ENCODE results near the gene HIVEP3.

The HIVEP3 gene

DNA sequence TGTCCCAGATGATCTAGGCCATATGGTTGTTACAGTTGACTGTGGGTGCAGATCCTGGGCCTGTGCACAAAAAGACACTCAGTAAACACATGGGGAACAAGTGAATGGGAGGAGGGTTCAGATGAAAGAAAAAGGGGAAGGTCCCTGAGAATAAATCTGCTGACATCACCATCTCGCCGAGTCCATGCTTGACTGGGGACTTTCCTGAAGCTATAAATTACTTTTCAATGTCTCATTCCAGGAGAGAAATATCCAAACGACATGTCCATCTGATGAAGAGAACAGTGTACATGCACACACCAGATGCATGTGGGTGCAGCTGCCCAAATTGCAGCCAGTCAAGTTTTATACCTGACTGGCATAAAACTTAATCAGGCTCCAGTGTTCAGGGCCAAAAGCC is 109.0 kb downstream of the HIVEP3 start:
- DNase-seq, result no peak

DNA sequence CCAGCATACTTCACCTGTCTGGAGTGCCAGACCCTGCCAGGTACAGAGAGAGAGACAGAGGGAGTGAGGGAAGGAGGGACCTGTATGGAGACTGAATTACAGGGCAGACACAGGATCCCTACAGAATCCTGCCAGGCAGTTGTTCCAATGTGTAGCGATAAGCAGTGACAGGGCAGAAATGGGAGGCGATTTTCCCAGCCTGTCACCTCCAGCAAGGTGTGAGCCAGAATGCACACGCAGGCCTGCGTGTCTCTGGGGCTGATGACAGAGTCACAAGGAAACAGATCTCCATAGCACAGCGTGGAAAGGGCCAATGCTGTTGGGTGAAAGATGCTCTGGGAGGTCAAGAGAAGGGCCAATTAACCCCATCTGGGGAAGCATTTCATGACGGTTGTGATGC is 111.3 kb downstream of the HIVEP3 start:
- no peak for DNase-seq

DNA sequence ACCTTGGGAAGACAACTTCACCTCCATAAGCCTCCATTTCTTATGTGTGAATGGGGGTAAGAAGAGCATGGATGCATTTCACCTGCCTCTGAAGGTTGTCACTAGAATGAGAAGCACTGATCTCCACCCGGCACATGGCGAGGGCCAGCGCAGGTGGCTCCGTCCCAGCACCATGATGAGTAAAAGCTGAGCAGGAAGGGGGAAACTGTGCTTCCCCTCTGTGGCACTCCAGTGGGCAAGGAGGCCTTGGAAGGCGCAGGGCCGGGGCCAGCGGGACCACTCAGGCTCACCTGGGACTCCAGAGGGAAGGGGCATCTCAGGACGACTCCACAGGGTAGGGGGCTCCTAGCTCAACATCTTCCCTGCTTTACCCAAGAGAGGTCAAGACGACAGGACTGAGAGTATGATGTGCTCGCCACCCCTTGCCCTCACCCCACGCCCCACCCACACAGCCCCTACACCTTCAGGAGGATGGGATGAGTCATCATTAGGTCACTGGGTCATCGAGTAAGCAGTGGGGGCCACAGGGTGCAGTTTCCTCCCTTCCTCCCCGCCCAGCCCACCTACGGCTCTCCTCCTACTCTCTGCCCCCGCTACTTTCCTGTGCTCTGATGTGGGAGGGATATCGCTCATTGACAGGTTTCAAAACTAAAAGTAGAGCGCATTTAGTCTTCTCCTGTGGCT is 112.1 kb downstream of the HIVEP3 start:
- DNase-seq, result no peak

DNA sequence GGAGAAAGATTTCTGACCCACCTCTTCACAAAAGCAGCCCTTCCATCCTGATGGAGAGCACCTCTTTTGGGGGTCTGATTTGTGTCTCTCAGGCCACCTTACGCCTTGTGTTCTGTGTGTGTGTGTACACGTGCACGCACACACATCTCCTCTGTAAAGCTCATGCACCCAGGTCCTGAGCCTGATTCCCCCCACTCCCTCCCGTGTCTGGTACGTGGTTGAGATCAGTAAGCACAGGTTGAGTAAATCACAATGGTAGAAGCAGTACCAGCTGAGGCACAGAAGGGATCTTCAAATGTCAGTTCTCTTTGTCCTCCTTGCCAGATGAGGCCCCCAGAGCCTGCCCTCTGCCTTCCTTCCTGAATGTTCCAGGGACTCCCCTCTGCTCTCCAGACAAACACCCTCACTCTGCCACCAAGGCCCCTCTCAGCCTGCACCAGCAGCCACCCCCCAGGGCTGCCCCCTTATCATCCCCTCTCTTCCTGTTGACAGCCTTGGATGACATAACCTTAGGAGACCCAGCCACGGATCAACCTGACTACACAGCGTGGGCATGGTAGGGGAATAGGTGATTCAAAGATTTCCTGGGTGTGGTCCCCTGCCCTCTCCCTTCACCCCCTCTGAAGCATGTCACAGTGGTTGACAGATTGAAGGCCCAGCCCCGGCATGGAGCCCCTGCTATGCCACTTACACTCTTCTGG is 112.8 kb downstream of the HIVEP3 start:
- no peak for DNase-seq

DNA sequence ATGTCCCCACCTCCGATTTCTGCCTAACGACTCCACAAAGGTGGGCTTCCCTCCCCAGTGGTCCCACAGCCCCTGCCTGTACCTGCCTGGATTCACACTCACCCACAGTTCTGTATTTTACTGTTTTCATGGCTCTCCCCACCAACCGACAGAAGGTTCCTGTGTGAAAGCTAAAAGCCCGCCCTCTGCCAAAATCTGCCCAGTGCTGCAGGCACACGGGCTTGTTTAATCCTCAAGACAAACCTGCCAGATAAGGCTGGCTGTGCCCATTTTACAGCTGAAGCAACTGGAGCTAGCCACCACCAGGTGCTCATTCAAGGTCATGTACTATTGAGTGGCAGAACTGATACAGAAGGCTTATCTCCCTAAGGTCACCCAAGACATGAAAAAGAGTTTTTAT is 114.5 kb downstream of the HIVEP3 start:
- DNase-seq, result no peak

DNA sequence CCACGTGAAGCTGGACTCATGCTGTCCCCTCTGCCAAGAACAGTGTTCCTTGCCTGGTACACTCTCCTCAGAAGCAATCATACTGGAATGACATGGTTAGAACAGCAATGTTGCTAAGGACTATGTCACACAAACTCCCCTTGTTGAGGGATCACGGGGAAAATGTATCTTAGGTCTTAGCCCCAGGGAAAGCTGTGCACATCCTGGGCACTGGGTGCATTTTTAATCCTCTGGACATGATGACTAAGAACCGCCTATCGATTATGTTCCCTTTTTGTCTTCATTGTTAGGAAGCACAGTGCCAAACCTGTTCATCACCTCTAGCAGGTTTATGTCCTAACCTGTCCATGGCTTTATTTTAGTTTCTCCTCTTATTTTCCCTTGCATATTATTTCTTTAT is 115.1 kb downstream of the HIVEP3 start:
- DNase-seq, result no peak

DNA sequence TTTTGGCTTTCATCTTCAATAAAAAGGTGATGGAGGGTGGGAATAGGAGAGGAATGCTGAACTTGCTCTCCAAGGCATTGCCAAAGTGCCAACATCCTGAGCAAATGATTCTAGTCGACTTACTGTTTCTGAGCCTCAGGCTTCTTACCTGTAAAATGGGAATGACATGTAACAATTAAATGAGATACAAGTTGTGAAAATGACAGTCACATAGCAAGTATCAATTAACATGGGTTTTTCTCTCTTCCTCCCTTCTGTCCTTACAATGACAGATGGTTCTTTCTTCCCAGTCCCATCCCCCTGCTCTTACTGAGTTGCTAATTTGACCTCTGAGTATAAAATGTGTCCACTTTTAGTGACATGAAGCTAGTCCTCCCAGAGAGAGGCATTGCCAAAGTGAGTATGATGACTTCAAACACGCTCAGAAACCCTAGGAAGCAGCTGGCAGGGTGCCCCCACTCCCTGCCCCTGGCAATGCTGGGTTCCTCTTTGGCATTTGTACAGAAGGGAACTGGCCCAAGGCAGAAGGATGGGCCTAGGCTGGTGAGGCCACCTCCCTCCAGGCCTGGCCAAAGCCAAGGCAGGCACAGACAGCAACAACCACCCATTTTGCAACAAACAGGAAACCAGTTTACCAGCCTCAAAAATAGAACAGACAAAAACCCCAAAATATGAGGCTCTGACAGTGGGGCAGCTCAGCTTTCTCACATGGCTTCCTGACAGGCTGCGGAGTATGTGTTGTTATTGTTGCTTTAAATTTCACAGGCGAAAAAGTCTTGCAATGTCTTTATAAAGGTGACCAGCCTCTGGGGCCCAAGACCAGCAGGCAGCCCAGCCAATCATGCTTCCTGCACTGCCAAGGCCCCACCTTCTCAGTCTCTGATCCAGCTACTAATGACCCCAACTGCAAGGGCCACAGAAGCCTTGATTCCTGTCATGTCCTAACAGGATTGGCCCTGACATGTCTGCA is 115.9 kb downstream of the HIVEP3 start:
- DNase-seq, result peak; percentile 96 to 98

DNA sequence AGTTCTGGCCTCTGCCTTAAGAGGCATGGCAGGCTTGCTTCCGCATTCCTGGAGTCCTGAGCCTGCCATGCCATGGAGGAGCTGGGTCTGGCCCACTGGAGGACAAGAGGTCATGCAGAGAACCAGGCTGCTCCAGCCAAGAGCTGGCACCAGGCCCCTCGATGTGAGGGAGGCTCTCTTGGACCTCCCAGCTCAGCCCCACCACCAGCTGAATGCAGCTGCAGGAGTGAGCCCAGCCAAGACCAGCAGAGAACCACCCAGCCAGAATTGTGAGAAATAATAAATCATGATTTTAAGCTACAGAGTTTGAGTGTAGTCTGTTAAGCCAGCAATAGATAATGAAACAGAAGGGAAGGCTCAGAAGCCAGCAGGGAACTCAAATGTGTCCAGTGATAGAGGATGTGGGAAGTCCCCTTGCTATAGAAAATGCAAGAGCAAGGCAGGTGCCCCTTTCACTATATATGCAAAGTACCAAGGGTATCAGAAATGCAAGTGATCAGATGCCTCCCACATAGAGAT is 118.4 kb downstream of the HIVEP3 start:
- DNase-seq, result no peak

DNA sequence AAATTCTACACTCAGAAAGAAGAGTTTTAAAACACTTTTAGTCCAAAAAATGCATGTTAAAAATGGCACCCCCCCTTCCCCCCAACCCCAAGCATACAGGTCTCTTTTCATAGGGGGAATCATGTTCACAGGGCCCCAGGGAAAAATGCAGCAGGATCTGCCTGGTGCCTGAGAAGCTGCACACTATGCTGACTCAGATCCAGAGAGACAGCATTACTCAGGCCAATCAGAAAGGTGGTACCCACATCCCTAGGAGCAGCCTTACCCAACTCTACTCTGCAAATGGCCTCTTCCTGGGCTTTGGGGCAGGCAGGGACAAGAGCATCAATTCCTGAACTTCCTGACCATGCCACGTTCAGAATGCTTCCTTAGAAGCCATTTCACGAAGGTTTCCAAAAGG is 119.0 kb downstream of the HIVEP3 start:
- no peak for DNase-seq

DNA sequence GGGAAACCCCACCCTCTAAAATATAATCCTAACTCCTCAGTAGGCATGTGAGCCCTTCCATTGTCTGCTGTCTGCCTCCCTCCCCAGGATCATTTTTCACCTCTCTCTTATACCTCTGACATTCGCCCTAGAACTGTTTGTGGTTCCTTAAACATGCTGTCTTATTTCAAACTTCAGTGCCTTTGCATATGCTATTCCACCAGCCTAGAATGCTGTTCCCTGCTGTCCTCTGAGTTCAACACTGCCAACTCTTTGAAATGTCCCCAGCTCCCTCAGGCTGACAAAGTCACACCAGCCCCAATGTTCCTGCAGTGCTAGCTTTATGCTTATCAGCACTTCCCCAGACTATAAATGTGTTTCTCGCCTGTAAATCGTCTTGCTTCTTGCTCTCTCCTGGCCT is 119.5 kb downstream of the HIVEP3 start:
- DNase-seq, result no peak

DNA sequence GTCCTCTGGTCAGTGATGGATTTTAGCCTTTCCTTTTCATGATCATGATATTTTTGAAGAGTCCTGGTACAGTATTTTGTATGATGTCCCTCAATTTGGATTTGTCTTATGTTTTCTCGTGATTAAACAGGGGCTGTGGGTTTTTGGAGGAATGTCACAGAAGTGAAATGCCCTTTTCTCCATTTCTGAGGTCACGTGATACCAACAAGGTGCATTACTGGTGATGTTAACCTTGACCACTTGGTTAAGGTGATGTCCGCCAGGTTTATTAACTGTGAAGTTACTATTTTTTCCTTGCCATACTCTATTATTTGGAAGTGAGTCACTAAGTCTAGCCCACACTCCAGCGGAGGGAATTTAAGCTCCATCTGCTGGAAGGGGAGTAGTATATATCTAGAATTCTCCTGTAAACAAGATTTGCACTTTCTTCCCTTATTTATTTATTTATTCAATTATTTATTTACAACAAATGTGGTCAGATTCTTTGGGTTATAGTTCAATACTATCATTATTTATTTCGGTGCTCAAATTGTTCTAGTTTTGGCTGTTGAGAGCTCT is 123.4 kb downstream of the HIVEP3 start:
- DNase-seq, result no peak

DNA sequence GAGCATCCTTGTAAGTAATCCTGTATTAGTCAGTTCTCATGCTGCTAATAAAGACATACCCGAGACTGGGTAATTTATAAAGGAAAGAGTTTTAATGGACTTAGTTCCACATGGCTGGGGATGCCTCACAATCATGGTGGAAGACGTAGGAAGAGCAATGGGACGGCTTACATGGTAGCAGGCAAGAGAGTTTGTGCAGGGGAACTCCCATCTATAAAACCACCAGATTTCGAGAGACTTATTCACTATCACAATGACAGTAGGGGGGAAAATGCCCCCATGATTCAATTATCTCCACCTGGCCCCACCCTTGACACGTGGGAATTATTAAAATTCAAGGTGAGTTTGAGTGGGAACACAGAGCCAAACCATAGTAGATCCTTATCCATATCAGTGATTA is 124.7 kb downstream of the HIVEP3 start:
- no peak for DNase-seq

DNA sequence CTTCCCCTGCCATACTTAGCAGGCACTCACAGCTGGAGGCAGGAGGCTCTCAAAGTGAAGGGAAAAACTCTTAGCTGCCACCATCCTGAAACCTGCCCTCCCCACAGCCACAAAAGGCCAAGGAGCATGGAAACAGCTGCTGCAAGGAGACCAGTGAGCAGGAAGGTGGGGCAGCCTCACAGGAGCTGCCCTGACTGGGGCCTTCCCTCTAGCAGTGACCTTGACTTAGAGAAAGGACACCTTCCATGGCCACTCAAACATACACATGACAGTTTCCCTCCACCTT is 126.3 kb downstream of the HIVEP3 start:
- no peak for DNase-seq

DNA sequence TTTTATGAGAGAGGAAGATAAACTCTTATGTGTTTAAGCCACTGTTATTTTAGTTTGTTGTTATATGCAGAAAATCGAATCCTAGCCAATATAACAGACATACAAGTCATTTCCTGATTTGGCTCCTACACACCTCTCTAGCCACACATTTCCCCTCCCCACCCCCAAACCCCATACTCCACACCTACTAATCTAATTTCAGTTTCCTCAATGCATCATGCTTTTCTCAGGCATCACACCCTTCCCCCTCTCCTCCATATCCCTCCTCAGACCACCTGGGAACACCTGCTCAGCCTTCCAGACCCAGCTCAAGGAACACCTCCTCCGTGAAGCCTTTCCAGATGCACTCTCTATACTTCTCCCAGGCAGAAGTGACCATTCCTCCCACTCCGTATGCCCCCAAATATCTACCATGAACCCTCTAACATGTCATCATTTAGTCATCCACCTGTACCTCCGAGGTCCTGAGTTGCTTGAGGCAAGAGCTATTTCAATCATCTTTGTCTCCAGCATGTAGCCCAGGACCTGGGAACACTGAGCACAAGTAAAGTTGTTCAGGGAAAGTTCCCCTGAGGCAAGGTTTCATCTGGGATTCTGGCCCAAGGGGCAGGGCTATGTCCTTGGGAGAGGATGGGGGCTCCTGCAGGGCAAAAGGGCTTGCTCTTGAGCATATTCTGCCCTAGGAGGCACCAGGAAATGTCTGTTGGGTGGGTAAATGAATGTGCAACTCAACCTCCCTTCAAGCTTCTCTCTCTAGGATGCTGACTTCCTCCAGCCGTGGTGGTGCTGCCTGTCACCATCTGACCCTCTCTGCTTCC is 126.8 kb downstream of the HIVEP3 start:
- peak in 1 of 2 experiments; percentile 15 for DNase-seq

DNA sequence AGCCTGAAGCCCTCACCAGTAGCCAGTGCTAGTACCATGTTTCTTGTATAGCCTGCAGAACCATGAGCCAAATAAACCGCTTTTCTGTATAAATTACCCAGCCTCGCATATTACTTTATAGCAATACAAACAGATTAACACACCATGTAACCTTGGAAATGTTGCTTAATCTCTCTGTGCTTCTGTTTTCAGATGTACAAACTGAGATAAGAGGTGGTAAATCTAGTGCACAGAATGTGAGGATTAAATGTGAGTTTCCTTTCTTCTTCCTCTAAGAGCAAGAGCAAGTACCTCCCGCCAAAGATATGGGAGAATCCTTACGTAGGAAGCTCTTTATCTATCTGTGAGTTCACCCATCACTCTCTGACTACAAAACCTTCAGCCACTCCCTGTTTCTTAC is 128.4 kb downstream of the HIVEP3 start:
- no peak for DNase-seq

DNA sequence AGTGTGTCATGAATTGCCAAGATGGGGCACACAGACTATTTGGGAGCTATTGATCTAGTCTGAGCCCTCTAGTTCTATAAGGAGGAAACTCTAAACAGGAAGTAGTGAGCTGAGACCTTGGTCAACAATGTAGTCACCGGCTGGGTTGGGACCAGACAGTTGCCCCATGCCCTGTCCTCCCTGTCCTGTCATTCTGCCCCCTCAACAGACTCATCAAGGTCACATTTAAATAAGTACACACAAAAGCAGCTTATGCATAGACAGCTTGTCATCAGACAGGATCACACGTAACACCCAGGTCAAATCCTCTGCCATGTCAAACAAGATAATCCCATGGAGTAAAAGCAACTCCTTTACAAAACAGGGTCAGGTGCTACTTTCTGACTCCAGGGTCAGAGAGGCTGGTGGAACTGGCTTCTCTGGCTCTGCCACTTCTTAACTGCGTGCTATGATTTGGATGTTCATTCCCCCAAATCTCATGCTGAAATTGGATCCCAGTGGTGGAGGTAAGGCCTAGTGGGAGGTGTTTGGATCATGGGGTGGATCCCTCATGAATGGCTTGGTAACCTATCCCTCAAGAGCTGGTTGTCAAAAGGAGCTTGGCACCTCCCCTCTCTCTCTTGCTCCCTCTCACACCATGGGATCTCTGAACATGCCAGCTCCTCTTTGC is 128.9 kb downstream of the HIVEP3 start:
- peak; percentile 16 to 17 for DNase-seq

DNA sequence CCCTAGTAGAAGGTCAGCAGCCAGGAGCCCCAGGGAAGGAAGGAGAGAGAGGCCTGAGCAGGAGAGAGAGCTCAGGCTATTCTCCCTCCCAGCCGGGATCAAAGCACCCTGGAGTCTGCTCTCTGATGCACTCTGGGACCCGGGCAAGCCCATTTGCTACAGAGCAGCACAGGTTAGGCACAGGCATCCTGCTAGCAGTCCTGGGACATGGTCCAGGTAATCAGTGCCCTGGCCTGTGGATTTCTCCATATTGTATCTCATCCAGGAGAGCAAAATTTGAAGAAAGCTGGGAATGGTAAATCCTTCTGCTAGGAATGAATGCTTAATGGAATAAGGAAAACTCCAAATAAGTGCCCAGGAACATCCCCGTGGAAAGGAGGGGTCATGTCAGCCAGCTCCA is 130.3 kb downstream of the HIVEP3 start:
- no peak for DNase-seq

DNA sequence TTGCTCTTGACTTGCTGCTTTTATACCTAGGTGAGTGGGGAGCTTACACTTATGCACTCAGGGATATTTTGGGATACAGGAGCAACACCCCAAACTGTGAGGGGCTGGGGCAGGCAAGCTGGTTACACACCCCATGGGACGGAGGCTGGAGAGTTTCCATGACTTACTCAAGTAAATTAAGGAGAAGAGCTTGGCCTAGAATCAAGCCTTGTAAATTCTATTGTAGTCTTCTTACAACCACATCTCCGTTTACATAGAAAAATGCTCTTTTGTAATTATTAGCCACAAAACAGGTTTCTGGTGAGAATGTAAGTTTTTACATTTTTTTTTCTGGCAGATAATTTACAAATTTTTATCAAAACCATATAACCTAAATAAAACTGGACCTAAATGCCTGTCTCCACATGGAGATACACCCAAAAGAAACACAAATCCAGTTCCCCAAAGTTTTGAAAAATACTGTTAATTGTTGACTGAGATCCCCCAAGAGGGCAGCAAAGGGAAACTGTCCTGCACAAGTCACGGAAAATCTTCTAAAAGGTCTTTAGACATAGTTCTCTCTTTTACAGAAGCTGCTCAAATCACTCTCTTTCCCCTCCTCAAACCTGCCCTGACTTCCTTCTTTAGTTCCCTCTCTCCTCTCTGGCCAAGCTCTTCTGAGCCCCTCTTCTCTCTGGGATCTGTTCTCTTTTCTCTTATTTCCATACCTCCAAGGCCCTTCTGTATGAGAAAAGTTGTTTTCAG is 134.0 kb downstream of the HIVEP3 start:
- peak; percentile 22 to 39 for DNase-seq

DNA sequence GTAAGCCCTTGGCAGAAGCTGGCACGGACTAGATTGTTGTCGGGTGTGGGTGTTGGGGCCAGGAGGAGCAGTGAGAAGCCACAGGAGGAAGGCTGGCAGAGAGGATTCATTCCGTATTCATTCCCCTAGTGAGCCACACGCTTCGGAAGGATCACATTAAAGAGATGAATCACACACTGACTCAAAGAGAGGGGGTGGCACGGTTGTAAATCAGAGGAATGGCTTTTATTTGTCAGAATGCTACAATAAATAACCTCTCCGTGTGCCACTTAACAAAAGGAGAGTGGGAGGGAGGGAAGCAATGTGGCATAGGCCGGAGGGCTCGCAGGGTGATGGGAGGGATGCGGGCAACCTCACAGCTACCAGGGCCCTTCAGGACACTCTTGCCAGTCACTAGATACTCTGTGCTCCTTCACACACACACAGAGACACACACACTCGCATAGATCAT is 135.5 kb downstream of the HIVEP3 start:
- DNase-seq, result no peak

DNA sequence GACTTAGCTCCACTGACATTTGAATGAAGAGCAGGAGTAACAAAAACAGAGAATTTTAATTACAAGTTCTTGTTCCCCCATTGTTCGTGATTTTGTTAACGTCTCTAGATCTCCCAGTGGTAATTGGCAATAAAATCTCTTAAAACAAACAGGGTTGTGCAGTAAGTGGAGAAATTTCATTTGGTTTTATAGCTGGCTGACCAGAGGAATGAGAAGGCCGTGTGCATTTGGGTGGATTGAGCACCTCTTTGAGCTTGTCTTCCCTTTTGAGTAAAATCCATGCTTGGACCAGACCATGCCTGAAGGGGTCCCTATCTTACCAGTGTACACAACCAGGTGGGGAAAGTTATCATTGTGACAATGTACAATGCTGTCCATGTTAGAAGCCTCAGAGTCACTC is 137.8 kb downstream of the HIVEP3 start:
- DNase-seq, result no peak

DNA sequence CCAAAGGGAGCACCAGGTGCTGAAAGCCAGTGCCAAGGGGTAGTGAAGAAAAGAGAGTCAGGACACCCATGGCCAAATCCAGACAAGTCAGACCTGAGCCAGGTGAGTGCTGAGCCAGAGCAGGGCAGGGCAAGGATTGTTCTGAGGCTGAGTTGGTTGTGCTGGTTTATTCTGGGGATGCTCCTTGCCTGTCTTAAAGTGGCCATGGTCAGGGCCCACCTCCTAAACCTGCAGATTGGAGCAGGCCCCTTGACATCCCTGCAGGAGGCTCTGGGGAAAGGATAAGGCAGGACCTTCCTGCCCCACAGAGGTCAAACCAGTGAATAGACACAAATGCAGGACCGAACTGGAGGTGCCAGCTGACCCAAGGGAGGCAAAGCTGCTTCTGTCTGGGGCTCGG is 138.4 kb downstream of the HIVEP3 start:
- no peak for DNase-seq
